HUES6 (cell line): Measurements from ENCODE around the gene SLC36A1.
A peak's percentile ranks its signal among the peaks of the same experiment; 100 is the strongest.

ENCODE experiments used
- H3K27ac ChIP-seq: 2 replicates; pipeline ENCODE4 v1.7.0; 2013; ENCODE audit warnings: low read depth, mild to moderate bottlenecking, low read length, inconsistent platforms
- H3K27me3 ChIP-seq: 2 replicates; pipeline ENCODE4 v1.6.1; 2013; ENCODE audit warnings: low read length; ENCODE audit not compliant: control insufficient read depth, insufficient read depth
- H3K36me3 ChIP-seq: 2 replicates; pipeline ENCODE4 v1.6.1; 2013; ENCODE audit warnings: low read length; ENCODE audit not compliant: control insufficient read depth, insufficient read depth
- H3K4me1 ChIP-seq: 2 replicates; pipeline ENCODE4 v1.6.1; 2013; ENCODE audit warnings: low read length; ENCODE audit not compliant: control insufficient read depth, insufficient read depth
- H3K4me3 ChIP-seq: 2 replicates; pipeline ENCODE4 v1.5.1; 2013; ENCODE audit warnings: low read depth, low read length
- H3K9ac ChIP-seq: one replicate; pipeline ENCODE4 v1.6.1; 2013; ENCODE audit warnings: mild to moderate bottlenecking, low read length
- H3K9me3 ChIP-seq: 2 replicates; pipeline ENCODE4 v1.6.1; 2013; ENCODE audit warnings: low read depth, low read length; ENCODE audit not compliant: control insufficient read depth, insufficient read depth

The SLC36A1 gene

DNA sequence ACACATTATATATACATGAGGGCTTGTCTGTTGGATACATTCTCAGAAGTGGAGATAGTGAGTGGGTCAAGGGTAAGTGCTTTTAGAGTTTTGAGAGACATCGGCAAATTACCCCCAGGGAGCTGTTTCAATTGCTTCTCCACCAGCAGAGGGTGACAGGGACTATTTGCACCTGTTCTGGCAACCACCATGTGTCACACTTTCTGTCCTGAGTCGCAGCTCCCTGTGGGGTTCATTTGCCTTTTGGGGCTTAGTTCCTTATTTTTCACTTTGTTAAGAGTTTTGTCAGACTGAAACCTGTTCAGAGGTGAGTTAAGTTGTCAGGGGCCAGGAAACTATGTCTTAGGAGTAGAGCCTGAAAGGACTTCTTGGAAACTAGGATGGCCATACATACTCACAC is 20.1 kb upstream of the SLC36A1 start:
- no peak overlapping the region for H3K27ac ChIP-seq
- no peaks in the 10 kb centered on the region for H3K9me3 ChIP-seq
- H3K4me3 ChIP-seq, result no peak overlapping the region
- peaks cover 8% of the 10 kb centered on the region for H3K4me1 ChIP-seq
- H3K9ac ChIP-seq, result no peak overlapping the region
- H3K27me3 ChIP-seq, result no peaks in the 10 kb centered on the region
- H3K36me3 ChIP-seq, result no peaks in the 10 kb centered on the region

DNA sequence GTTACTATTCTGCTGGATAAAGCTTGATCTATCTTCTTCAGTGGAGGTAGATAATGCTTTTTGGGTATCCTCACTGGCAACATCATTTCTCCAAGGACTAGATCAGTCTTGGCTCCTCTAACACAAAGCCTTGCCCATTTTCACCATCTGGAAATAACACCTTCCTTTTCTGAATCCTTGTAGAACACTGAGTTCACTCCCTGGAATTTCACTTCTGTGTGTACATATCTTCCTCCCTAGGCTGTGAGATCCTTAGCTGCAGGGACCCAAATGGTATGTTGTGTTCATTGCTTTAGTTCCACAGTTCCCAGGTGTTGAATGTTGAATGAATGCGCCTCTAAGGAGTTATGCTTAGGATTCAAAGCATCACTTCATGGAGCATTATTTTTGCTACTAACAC is 16.7 kb upstream of the SLC36A1 start:
- Histone ChIP-seq H3K4me1 (no peaks in the 10 kb centered on the region), H3K4me3 (no peak overlapping the region), H3K9ac (no peak overlapping the region), H3K27me3 (no peaks in the 10 kb centered on the region), H3K36me3 (no peaks in the 10 kb centered on the region), H3K9me3 (peaks cover 8% of the 10 kb centered on the region; the same call in 1 of the 2 replicates), H3K27ac (no peak overlapping the region)

DNA sequence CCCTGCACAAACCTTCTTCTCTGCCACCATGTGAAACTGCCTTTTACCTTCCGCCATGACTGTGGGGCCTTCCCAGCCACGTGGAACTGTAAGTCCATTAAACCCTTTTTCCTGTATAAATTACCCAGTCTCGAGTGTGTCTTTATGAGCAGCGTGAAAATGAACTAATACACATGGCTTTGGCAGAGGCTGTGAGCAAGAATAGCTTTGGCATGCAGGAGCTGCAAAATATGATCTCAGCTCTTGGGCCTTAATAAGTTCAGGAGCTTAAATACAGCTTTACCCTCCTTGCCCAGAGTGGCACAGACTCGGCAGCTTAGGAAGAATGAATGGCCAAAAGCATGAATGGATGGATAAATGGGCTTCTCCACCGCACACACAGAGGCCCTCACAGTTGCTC is 15.7 kb upstream of the SLC36A1 start:
- no peak overlapping the region for H3K9ac ChIP-seq
- no peak overlapping the region for H3K4me3 ChIP-seq
- no peaks in the 10 kb centered on the region for H3K4me1 ChIP-seq
- H3K27me3 ChIP-seq, result no peaks in the 10 kb centered on the region
- no peak overlapping the region for H3K27ac ChIP-seq
- H3K9me3 ChIP-seq, result peaks cover 8% of the 10 kb centered on the region; the same call in 1 of the 2 replicates
- no peaks in the 10 kb centered on the region for H3K36me3 ChIP-seq

DNA sequence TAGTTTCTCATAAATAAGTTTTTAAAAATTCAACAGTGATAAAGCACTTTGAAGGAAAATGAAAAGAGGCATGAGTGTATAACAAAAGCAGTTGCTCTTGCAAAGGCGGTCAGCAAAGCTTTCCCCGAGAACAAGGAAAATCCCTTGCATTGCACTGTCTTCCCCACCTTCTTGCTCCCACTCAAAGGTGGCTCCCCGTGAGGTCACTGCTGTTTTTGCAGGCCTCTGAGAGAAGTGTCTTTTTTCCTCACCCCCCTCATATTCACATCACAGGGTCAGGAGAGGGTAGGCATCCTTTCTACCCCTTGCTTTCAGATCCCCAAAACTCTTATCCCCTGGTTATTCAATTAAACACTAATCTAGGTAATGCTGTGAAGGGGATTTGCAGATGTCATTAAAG is 15.2 kb upstream of the SLC36A1 start:
- no peaks in the 10 kb centered on the region for H3K4me1 ChIP-seq
- no peak overlapping the region for H3K27ac ChIP-seq
- H3K36me3 ChIP-seq, result no peaks in the 10 kb centered on the region
- no peak overlapping the region for H3K9ac ChIP-seq
- peaks cover 8% of the 10 kb centered on the region; the same call in 1 of the 2 replicates for H3K9me3 ChIP-seq
- H3K4me3 ChIP-seq, result no peak overlapping the region
- H3K27me3 ChIP-seq, result no peaks in the 10 kb centered on the region

DNA sequence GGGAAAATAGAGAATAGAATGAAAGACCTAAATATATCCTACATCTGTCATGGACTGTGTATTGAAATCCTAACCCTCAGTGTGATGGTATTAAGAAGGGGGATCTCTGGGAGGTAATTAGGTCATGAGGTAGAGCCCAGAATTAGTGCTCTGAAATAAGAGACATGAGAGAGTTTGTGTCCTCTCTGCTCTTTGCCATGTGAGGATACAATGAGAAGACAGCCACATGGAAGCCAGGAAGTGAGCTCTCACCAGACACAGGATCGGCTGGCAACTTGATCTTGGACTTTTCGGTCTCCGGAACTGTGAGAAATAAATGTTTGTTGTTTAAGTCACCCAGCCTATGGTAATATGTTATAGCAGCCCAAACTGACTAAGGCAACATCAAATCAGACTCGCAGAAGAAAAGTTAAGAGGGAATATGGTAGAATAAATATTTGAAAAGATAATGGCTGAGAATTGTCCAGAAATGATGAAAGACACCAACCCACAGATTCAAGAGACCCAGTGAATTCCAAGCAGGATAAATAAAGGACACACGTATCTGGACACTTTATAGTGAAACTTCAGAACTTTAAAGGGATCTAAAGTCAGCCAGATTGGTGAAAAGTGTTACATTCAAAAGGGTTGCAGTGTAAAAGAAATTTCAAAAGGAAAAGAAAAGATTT is 12.7 kb upstream of the SLC36A1 start:
- no peaks in the 10 kb centered on the region for H3K4me1 ChIP-seq
- no peaks in the 10 kb centered on the region for H3K27me3 ChIP-seq
- no peak overlapping the region for H3K9ac ChIP-seq
- no peak overlapping the region for H3K27ac ChIP-seq
- no peaks in the 10 kb centered on the region for H3K36me3 ChIP-seq
- H3K4me3 ChIP-seq, result no peak overlapping the region
- peaks cover 8% of the 10 kb centered on the region; the same call in 1 of the 2 replicates for H3K9me3 ChIP-seq

DNA sequence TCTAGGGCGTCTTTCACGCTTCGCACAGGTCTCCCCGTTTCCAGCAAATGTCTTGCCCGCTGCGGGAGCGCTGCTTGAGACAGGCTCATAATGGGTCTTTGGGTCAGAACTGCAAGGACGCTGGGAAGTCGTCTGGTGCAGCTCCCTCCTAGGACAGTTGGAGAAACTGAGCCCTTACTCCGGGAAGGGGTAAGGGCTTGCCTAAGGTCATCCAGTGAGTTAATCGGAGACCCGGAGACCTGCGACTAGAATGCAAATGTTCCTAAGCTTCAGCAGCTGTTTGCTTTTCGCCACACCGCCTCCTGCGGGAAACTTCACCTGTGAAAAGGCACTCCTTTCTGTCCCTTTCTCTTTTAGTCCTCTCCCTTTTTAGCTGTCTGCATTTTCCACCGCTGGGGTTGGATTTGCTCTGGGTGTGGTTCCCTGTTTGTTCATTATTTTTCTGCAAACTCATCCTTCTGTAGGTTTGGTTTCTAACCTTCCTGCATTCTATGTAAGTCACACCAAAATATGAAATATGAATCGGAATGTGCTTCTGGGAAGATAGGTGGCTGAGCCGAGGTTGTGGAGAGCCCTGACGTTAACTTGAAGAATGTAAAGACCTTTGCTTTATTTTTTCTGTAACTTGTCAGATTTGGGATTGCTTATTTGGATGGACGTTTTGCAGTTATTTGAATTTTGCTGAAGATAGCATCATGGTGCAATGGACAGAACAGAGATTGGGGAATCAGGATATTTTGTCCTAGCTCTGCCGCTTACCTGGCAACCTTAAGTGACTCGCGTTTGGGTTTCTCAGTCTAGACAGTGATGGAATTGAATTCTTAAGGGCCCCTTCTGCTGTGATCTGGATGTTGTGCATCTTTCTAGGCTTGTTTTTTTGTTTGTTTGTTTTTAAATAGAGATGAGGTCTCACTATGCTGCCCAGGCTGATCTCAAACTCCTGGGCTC is 909 bp downstream of the SLC36A1 start:
- peak overlapping the region; percentile 74 for H3K4me3 ChIP-seq

DNA sequence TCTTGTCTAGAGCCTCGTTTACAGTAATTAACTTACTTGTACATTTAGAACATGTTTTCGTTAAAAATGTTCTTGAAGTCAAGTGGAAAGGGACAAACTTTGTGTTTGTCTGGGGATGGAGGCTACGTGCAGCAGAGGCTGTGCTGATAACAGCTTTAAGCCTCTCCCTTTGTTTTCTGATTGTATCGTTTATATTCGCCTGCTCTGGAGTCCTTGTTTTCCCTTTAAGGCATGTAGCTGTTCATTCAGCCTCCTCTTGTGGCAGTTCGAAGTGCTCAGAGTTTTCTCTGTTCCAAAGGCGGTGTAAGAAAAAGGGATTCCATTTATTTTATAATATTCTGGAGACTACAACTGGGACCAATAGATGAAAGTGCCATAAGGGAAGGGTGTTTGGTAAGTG is 1.9 kb downstream of the SLC36A1 start:
- peaks cover 19% of the 10 kb centered on the region for H3K4me1 ChIP-seq
- H3K27ac ChIP-seq, result no peak overlapping the region
- no peaks in the 10 kb centered on the region for H3K36me3 ChIP-seq
- no peak overlapping the region for H3K4me3 ChIP-seq
- H3K27me3 ChIP-seq, result no peaks in the 10 kb centered on the region
- no peaks in the 10 kb centered on the region for H3K9me3 ChIP-seq
- no peak overlapping the region for H3K9ac ChIP-seq

More for the DNA sequence above, 909 bp downstream of the SLC36A1 start:
- Histone ChIP-seq H3K27me3 (no peaks in the 10 kb centered on the region), H3K9me3 (no peaks in the 10 kb centered on the region), H3K36me3 (no peaks in the 10 kb centered on the region), H3K27ac (no peak overlapping the region), H3K9ac (peak overlapping the region; percentile 57), H3K4me1 (peaks cover 16% of the 10 kb centered on the region)

DNA sequence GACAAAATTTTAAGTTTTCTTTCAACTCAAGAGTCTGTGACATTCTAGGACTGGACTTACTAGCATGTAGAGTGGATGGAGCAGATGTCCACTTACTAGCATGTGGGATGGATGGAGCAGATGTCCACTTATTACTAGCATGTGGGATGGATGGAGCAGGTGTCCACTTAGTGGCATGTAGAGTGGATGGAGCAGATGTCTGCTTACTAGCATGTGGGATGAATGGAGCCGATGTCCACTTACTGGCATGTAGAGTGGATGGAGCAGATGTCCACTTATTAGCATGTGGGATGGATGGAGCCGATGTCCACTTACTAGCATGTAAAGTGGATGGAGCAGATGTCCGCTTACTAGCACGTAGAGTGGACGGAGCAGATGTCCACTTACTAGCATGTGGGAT is 2.4 kb downstream of the SLC36A1 start:
- H3K27ac ChIP-seq, result no peak overlapping the region
- H3K9me3 ChIP-seq, result no peaks in the 10 kb centered on the region
- H3K4me3 ChIP-seq, result no peak overlapping the region
- no peaks in the 10 kb centered on the region for H3K27me3 ChIP-seq
- no peaks in the 10 kb centered on the region for H3K36me3 ChIP-seq
- H3K9ac ChIP-seq, result no peak overlapping the region
- H3K4me1 ChIP-seq, result peaks cover 19% of the 10 kb centered on the region

DNA sequence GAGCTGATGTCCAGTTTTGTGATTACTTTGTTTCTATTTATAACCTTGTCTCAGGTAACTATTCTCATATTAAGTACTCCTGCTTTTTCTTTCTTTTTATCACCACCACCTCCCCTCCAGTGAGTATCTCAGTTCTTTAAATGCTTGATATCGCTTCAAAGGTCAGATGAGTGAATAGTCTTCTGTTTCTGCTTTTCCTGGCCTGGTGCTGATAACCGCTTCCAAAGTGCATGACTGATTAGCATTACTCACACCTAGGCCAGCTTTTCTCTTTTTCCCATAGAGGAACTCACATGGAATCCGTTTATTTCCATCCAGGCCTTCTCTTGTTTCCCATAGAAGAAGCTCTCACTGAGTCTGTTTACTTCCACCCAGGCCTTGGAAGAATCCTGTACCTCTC is 3.2 kb downstream of the SLC36A1 start:
- Histone ChIP-seq H3K9me3 (no peaks in the 10 kb centered on the region), H3K4me1 (peaks cover 19% of the 10 kb centered on the region), H3K4me3 (no peak overlapping the region), H3K36me3 (no peaks in the 10 kb centered on the region), H3K9ac (no peak overlapping the region), H3K27ac (no peak overlapping the region), H3K27me3 (no peaks in the 10 kb centered on the region)

DNA sequence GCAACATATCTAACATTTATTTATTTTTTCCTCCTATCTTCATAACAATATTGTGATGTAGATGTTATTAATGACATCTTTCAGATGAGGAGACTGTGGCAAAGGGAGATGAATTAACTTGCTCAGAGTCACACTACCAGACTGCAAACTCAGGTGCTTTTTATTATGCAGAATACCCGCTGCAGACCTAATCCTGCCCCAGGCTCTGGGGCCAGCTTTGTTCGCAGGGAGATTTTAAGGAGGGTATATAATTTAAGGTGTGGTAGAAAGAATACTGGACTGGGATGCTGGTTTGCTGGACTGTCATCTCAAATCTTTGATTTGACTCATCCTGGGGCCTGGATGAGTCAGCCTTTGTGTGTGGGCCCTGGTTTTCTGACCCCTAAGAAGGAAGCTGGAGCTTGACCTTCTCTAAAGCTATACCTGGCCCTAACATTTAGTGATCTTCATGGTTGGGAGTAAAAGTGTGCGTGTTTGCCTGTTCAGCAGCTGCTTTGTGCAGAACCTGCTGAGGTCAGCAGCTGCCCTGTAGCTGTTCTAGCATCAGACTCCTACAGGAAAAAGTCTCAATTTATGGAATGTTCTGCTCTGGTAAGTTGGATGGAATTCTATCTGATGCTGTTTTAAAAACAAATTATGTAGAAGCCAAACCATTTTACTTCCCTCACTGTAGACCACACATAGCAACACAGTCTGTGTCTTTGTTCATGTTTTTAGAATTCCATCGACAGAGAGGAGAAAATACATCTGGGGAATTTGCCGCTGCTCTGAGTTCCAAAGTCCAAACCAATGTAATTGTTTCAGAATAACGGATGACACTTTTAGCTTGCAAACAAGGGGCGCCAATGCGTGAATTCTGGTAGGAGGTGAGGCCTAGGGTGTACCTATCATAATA is 4.5 kb downstream of the SLC36A1 start:
- Histone ChIP-seq H3K4me3 (no peak overlapping the region), H3K9me3 (no peaks in the 10 kb centered on the region), H3K27me3 (no peaks in the 10 kb centered on the region), H3K27ac (no peak overlapping the region), H3K9ac (no peak overlapping the region), H3K4me1 (peaks cover 19% of the 10 kb centered on the region), H3K36me3 (no peaks in the 10 kb centered on the region)
